ENCODE results near the gene C2CD3.

C2CD3 gene

DNA sequence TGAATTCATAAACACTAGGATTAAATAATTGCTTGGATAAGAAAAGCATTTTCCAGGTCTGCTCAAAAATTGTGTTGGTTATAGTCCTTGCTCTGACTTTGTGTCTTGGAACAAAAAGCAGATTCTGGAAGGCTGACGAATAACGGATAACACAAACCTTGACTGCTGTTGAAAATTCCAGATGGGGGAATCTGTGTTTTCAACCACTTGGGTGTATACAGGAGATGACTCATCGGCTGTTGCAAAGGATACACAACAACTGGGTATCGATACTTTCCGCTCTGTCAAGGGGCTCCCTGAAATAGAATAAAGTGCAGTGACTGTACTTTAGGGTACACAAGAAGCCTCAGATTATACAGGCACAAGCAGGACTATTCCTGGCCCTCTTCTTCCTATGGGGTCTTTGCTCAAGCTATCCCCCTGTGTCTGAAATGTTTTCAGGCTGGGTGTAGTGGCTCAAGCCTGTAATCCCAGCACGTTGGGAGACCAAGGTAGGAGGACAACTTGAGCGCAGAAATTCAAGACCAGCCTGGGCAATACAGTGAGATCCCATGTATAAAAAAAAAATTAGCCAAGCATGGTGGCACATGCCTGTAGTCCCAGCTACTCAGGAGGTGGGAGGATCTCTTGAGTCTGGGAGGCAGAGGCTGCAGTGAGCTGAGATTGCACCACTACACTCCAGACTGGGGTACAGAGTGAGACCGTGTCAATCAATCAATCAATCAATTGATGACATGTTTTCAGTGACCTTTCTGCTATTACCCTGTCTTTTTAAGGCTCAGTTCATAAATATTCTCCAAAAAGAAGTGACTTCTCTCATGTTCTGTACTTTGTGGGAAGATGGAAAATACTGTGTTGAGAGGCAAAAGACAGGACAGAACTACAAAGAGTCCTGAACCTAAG is 113.3 kb downstream of the C2CD3 start:
- no peak for FAIRE-seq

DNA sequence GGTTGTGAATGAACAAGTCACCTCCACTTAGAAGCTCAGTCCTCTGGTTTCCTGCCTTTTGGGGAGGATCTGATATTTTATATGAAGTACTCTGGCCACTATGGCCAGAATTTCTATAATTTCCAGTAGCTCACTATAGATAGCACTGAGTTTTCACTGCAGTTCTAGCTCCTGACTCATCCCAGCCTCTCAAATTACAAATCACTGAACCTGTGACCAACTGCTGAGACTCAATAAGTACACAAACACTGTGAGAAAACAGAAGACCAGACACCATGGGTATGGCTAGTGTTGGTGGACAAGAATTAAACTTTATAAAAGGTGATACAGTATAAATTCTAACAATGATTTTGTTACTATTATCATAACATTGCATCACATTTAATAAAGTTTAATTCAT is 114.9 kb downstream of the C2CD3 start:
- FAIRE-seq: no peak

DNA sequence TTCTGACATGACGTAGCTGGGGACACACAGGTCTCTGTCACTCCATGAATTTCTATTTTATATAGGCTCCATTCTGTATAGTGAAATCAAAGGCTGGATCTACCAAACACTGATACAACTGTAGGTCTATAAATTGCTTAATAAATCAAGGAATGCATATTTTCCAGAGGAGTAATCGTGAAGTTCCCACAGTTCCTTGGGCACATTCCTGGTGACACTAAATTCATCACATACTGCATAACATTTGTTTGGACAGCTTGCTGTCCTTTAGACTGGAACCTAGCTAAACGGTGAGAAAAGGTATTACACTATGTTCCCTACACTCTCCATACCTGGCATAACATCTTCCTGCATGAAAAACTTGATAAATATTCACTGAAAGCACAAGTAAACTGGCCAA is 120.3 kb downstream of the C2CD3 start:
- FAIRE-seq: no peak

GRCh38 chr11:74048993-74049392 is 121.8 kb downstream of the C2CD3 start:
- FAIRE-seq: no peak

GRCh38 chr11:74044538-74044937 is 126.3 kb downstream of the C2CD3 start:
- no peak for FAIRE-seq

DNA sequence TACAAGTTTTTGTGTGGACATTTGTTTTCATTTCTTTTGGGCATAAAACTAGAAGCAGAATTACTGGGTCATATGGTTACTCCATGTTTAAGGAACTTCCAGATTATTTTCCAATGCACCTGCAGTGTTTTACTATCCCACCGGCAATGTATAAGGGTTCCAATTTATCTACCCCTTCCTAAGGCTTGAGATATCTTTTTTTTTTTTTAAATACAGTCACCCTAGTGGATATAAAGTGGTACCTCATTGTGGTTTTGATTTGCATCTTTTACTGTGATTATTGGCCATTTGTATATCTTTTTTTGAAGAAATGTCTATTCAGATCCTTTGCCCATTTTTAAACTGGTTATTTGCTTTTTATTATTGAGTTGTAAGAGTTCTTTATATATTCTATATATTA is 127.4 kb downstream of the C2CD3 start:
- no peak for FAIRE-seq

GRCh38 chr11:74037309-74037708 is 133.5 kb downstream of the C2CD3 start:
- no peak for FAIRE-seq

DNA sequence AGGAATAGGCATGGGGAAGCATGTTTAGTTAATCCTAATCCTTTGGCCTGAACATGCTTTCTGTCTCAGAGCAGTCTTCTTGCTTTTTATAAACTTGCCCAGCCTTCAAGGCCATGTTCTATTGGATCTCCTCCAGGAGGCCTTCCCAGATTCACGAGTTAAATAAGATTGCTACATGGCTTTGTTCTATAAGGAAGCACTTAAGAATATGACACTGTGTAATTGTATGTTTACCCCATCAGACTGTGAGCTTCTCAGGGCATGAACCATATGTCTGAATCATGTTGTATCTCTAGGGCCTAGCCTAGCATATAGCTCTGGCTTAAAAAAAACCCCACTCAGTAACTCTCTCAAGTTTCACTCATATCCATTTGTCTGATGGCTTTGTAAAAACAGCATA is 135.5 kb downstream of the C2CD3 start:
- FAIRE-seq: no peak

GRCh38 chr11:74033046-74033445 is 137.8 kb downstream of the C2CD3 start:
- no peak for FAIRE-seq

- no peak for FAIRE-seq
Observed at GRCh38 chr11:74030723-74031676, 139.8 kb downstream of the C2CD3 start.

DNA sequence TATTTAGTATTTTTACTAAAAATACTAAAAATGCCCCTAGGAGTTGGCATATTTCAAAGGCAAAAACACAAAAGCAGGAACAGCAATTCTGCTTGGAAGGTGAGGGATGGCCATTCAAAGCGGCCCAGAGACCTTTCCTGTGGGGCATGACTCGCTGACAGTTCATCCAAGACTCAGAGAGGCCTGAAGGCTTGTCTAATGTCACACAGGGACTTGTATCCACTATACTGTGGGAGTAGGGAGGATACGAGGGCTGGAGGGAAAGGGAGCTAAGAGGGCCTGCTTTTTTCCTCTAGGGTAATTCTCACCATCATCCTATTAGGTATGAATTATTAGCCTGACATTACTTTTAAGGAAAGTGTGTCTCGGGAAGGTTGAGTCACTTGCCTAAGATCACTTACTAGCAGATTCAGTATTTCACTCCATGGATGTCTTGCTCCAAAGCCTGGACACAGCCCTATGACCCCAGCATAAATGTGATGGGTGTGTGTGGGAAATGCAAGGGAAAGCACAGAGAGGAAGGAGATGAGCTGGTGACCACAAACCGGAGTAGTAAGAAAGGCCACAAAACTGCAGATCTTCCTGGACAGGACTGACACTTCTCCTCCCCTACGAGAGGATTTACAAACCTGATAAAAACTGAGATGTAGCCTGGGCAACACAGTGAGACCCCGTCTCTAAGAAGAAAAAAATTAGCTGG is 145.2 kb downstream of the C2CD3 start:
- FAIRE-seq: no peak

GRCh38 chr11:74024261-74025029 is 146.4 kb downstream of the C2CD3 start:
- no peak for FAIRE-seq

DNA sequence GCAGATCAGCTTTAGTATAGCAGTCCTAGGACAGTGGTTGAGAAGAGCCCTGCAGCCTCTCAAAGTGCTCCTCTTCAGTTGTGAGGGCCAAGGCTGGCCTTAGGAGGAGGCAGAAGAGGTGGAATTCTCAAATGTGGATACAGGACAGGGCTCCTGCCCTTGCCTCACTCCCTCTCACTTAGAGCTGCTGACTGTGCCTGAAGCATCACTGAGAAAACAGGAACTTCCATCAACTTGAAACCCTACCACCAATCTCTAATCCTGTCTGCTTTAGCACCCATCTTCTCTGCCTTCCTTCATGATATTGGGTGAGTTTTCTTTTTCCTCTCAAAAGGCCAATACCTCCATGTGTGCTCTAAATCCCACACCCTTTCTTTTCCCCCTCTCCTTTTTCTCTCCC is 147.5 kb downstream of the C2CD3 start:
- FAIRE-seq: no peak

GRCh38 chr11:74022546-74022945 is 148.3 kb downstream of the C2CD3 start:
- FAIRE-seq: no peak

GRCh38 chr11:74021998-74022397 is 148.8 kb downstream of the C2CD3 start:
- FAIRE-seq: no peak

GRCh38 chr11:74020539-74020938 is 150.3 kb downstream of the C2CD3 start:
- FAIRE-seq: no peak

- no peak for FAIRE-seq
Observed at GRCh38 chr11:74019860-74020259, 150.9 kb downstream of the C2CD3 start.

- FAIRE-seq: no peak
Observed at GRCh38 chr11:74019104-74019738, 151.6 kb downstream of the C2CD3 start.

GRCh38 chr11:74018331-74019005 is 152.3 kb downstream of the C2CD3 start:
- FAIRE-seq: no peak

DNA sequence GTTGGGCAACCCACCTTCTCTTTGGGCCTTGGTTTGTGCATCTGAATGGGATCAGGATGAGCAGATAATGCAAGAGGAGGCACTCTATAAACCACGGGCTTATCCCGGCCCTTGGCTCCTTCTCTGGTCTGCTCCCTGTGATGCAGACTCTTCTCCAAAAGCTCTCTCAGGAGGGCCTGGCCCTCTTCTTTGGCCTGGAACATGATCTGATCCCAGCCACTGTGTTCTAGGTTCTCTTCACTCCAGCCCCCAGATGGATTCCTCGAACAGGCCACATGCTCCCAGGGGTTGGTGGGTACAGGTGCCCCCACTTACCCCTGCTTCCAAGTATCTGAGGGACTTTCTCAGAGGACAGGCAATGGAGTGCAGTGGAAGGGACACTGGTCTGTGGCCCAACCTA is 153.2 kb downstream of the C2CD3 start:
- no peak for FAIRE-seq

Data from TTC549 (cell line).